HG02884 (cell line): Measurements from ENCODE around the gene XRN1.
"Not testable (repeated sequence)": the region's sequence is repeated elsewhere in the genome, so short reads cannot be mapped to it uniquely, and the experiment has no call there.

Experiments
- ATAC-seq: cut with Tn5 transposase; IDR thresholded peaks from one replicate; pipeline ENCODE4 v1.9.1; 2021; ENCODE audit warnings: mild to moderate bottlenecking, moderate library complexity; ENCODE audit not compliant: unreplicated experiment

The XRN1 gene

GRCh38 chr3:142447852-142448823, at the start of gene XRN1:
TSS of gene XRN1 (minus strand) at chr3:142448037. CDS start at chr3:142447944, 93 bp downstream.
- ATAC-seq = peak; percentile 87

DNA sequence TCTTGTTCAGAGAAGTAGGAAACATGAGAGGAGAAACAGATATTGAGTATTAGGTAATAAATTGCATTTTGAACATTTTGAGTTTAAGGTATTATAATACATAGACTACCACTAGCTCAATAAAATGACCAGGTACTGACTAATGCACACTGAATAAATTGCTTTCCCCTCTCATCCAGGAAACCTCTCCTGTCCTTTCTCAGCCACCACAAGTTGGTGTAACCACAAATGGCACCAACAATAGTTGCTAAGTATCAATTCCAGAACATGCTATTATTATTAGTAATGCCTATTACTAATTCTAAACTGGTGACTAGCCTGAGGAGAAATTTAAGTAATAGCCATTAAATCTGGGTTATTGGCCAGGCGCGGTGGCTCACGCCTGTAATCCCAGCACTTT, 47.3 kb upstream of the XRN1 start:
- ATAC-seq = no peak

DNA sequence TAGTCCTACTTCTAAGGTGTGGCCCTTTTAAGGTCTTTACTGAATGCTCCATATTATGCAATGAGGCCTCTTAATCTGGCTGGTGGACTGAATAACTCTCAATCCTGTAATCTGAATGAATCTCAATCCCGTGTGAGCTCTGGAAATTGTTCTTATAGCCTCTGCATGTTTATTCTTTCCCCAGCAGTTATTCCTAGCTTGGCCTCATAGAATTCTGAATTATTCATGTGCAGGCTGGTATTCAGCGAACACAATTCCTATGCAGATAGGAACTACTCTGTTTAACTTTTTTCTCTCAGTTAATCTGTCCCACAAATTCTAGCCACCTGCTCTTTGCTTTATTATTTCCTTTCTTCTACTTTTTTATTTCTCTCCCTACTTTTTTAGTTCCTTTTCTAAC, 44.3 kb upstream of the XRN1 start:
- no peak for ATAC-seq

- ATAC-seq = no peak
These were observed 41.9 kb upstream of the XRN1 start for GRCh38 chr3:142489572-142490323.

DNA sequence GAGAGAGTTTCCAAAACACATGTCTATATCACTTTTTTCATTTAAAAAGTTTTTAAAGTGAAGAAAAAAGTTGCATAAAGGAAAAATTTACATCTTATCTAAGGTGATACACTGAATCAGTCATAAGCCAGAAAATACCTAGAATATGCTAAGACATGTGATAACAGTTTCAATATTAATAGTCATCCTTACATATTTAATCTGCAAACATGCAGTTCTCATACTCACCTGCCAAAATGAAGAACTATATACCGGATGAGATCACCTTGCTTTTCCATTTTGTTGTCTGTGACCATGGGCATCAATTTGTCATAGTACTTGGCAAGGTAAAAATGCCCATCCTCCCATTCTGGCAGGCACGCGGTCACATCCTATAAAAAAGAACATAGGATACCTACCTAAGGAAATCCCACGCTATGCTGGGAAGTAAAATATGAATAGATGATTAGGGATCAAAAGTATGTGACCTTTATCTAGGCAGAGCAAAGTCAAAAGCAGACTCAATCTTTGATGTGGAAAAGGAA, 37.1 kb upstream of the XRN1 start:
- ATAC-seq = no peak

DNA sequence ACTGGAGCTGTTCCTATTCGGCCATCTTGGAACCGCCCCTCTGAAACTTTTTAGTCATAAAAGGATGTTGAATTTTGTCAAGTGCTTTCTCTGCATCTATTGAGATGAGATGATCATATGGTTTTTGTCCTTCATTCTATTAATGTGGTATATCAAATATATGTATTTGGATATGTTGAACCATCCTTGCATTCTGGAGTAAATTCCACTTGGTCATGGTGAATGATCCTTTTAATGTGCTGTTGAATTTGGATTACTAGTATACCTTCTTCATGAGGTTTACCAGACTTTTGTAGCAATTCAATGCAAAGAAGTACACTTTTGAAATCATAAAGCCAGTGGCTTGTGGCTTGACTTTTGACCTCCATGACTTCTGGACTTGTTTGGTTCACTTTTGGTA, 33.4 kb upstream of the XRN1 start:
- ATAC-seq = no peak

DNA sequence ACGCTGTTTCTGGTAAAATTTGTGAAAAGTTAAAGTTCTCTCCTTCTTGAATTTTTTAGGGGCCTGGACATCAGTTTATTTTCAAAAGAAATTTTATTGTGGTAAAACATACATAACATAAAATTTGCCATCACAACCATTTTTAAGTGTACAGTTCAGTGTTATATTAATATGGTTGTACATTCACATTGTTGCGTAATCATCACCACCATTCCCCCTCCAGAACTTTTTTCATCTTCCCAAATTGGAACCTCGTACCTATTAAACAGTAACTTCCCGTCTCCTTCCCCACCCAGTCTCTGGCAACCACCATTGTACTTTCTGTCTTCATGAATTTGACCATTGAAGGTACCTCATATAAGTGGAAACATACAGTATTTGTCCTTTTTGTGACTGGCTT, 23.0 kb upstream of the XRN1 start:
- no peak for ATAC-seq

DNA sequence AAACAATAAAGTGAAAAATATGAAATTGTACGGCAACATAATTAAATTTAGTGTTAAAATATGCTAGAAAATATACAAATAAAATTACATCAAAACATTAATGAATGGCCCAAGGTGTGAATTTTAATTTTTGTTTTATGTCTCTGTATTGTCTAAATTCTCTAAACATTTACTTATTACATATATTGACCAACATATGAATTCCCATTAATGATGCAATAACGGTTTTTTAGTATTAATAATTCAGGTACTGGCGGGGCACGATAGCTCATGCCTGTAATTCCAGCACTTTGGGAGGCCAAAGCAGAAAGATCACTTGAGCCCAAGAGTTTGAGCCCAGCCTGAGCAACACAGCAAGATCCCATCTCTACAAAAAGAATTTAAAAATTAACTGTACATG, 20.6 kb upstream of the XRN1 start:
- no peak for ATAC-seq

GRCh38 chr3:142467768-142468167, 19.9 kb upstream of the XRN1 start:
- ATAC-seq = no peak

- no peak for ATAC-seq
These were observed 12.9 kb upstream of the XRN1 start for GRCh38 chr3:142460689-142461088.

DNA sequence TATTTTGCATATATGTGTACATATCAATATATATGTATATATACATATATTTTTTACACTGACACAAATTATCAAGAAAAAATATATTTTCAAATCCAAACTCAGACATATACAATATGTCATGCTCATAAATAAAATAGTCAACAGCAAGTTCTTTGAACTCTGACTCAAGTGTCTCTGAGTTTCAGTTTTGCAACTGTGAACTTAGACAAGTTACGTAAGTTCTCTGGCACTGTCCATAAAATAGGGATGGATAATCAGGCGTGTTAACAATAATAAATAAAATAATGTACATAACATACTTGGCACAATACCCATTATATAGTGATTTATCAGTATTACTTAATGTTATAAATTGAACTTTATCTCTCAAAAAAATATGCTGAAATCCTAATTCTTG, 12.1 kb upstream of the XRN1 start:
- ATAC-seq = no peak

- ATAC-seq = no peak
These were observed 11.3 kb upstream of the XRN1 start for GRCh38 chr3:142459096-142459495.

- ATAC-seq = no peak
These were observed 3.0 kb upstream of the XRN1 start for GRCh38 chr3:142450881-142451280.

DNA sequence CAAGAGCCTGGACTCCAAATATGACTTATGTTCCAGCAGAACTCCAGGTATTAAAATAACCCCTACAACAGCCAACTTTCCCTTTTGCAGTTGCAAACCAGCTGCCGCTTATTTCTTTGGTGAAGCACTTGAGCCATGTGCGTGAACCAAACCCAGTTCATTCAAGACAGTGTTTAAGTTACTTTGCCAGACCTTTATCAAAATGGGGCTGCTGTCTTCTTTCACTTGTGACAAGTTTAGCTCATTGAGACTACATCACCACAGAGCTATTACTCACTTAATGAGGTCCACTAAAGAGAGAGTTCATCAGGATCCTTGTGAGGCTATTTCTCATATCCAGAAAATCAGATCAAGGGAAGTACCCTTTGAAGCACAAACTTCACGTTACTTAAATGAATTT, 2.4 kb upstream of the XRN1 start:
- no peak for ATAC-seq

DNA sequence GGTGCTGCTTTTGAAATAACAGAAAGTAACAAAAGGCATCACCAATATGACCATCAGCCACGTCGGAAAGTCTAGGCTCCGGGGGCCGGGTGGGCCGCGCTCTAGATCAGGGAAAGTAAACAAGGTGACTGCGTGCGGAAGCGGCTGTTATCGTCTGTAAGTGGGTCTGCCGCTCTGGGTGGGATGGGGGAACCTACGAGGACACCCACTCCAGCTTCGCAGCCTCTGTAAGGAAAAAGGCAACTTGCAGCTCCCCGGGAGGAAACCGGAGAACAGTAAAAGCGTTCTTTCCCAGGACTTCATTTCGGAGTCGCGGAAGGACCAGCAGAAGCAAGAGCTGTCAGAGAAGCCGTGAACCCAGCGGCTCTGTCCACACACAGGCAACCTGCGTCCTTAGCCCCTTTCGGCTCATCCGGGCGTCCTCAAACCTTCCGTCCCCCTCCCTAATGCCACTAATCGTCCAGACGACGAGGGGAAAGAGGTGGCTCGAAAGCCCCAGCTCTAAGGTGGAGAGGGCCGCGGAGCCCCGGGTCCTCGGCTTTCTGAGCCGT, 461 bp downstream of the XRN1 start:
- ATAC-seq = peak; percentile 34

DNA sequence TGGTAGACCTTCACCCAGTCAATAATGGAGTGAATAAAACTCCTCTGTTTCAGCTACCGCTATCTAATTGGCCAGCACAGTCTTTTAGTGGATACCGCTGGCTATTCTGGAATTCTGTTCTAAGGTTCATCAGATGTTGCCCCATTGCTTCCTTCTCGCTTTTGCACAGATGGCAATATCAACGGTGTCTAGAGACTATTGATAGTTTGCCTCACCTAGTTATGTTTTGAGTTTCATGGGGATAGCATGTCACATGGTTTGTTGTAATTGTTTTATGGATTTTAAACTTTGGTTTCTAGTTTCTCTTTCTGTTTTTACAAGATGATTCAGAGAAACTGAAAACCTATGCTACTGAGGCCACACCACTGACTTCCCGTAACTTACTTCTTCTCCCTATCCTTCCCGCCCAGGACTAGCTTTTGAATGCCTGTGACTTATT, 2.0 kb downstream of the XRN1 start:
- ATAC-seq = peak; percentile 54

DNA sequence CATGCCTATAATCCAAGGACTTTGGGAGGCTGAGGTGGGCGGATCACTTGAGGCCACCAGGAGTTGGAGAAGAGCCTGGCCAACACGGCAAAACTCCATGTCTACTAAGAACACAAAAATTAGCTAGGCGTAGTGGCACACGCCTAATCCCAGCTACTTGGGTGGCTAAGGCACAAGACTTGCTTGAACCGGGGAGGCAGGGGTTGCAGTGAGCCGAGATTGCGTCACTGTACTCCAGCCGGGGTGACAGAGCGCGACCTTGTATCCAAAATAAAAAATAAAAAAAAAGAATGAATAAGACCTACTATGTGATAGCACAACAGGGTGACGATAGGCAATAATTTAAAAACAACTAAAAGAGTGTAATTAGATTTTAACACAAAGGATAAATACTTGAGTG, 3.5 kb downstream of the XRN1 start:
- ATAC-seq = no peak

GRCh38 chr3:142443060-142443459, 4.8 kb downstream of the XRN1 start:
- not testable (repeated sequence) for ATAC-seq

- ATAC-seq = not testable (repeated sequence)
These were observed 8.2 kb downstream of the XRN1 start for GRCh38 chr3:142439499-142440220.

DNA sequence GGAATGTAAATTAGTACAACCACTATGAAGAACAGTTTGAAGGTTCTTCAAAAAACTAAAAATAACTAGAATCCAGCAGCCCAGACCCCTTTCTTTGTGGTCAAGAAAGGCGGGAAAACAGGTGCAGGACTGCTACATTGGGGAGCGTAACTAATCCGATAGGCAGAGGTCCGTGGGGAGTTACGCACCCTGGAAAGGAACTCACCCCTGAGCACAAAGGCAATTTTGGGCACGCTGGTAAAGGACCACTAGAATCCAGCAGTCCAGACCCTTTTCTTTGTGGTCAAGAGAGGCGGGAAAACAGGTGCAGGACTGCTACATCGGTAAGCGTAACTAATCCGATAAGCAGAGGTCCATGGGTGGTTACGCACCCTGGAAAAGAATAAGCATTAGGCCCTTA, 9.7 kb downstream of the XRN1 start:
- not testable (repeated sequence) for ATAC-seq
